ENCODE data around the gene PLA2G4D.

The PLA2G4D gene

GRCh38 chr15:42111924-42112323, 17.6 kb upstream of the PLA2G4D start:
- no peak for TF ChIP-seq CTCF (conservative IDR thresholded peaks at IDR 0.05; ENCODE audit: low read depth, low read length)
- no peak for DNase-seq (ENCODE audit: low read depth)
- no peak overlapping the region for H3K4me3 ChIP-seq (ENCODE audit: low read length)

- TF ChIP-seq CTCF (conservative IDR thresholded peaks at IDR 0.05; ENCODE audit: low read depth, low read length): no peak
- no peak overlapping the region for H3K4me3 ChIP-seq (ENCODE audit: low read length)
- DNase-seq (ENCODE audit: low read depth): no peak
These were observed 16.0 kb upstream of the PLA2G4D start for GRCh38 chr15:42110367-42110766.

GRCh38 chr15:42108806-42109205, 14.4 kb upstream of the PLA2G4D start:
- no peak for TF ChIP-seq CTCF (conservative IDR thresholded peaks at IDR 0.05; ENCODE audit: low read depth, low read length)
- DNase-seq (ENCODE audit: low read depth): no peak
- H3K4me3 ChIP-seq (ENCODE audit: low read length): no peak overlapping the region

GRCh38 chr15:42108189-42108588, 13.8 kb upstream of the PLA2G4D start:
- no peak overlapping the region for H3K4me3 ChIP-seq (ENCODE audit: low read length)
- no peak for DNase-seq (ENCODE audit: low read depth)
- no peak for TF ChIP-seq CTCF (conservative IDR thresholded peaks at IDR 0.05; ENCODE audit: low read depth, low read length)

GRCh38 chr15:42107473-42107872, 13.1 kb upstream of the PLA2G4D start:
- TF ChIP-seq CTCF (conservative IDR thresholded peaks at IDR 0.05; ENCODE audit: low read depth, low read length): no peak
- no peak for DNase-seq (ENCODE audit: low read depth)
- no peak overlapping the region for H3K4me3 ChIP-seq (ENCODE audit: low read length)

GRCh38 chr15:42106288-42106687, 11.9 kb upstream of the PLA2G4D start:
- no peak for DNase-seq (ENCODE audit: low read depth)
- no peak for TF ChIP-seq CTCF (conservative IDR thresholded peaks at IDR 0.05; ENCODE audit: low read depth, low read length)
- no peak overlapping the region for H3K4me3 ChIP-seq (ENCODE audit: low read length)

GRCh38 chr15:42104095-42104891, 9.9 kb upstream of the PLA2G4D start:
- DNase-seq (ENCODE audit: low read depth): no peak
- no peak overlapping the region for H3K4me3 ChIP-seq (ENCODE audit: low read length)
- no peak for TF ChIP-seq CTCF (conservative IDR thresholded peaks at IDR 0.05; ENCODE audit: low read depth, low read length)

All from retinal pigment epithelial cell (primary cell).